WTC11 (cell line): ENCODE data around the gene BAZ2A.

Experiments used
- JUN ChIP-seq: sonication (generic); formaldehyde crosslinking; IDR thresholded peaks from 2 replicates; pipeline ENCODE4 v1.8.0; 2023; ENCODE audit warnings: mild to moderate bottlenecking, missing genetic modification reagents
- TEAD4 ChIP-seq: sonication (generic); formaldehyde crosslinking; IDR thresholded peaks from 2 replicates; pipeline ENCODE4 v1.8.0; 2022; ENCODE audit warnings: mild to moderate bottlenecking, missing genetic modification reagents
- TF ChIP-seq, protein P1 (sequence below): fragments of 200-600 bp; IDR thresholded peaks from 2 replicates; pipeline ENCODE4 v1.8.0; 2022; ENCODE audit warnings: antibody characterized with exemption
- TF ChIP-seq, protein P2 (sequence below): fragments of 250-450 bp; sonication (Bioruptor Pico); IDR thresholded peaks from 2 replicates; pipeline ENCODE4 v1.9.0; 2021; ENCODE audit warnings: moderate library complexity, mild to moderate bottlenecking, inconsistent platforms, borderline replicate concordance
- TF ChIP-seq, protein P3 (sequence below): sonication (generic); formaldehyde crosslinking; IDR thresholded peaks from 2 replicates; pipeline ENCODE4 v1.8.0; 2022; ENCODE audit warnings: mild to moderate bottlenecking, missing genetic modification reagents
- TF ChIP-seq, protein P4 (sequence below): sonication (generic); formaldehyde crosslinking; IDR thresholded peaks from 2 replicates; pipeline ENCODE4 v1.8.0; 2023; ENCODE audit warnings: mild to moderate bottlenecking, missing genetic modification reagents

DNA sequence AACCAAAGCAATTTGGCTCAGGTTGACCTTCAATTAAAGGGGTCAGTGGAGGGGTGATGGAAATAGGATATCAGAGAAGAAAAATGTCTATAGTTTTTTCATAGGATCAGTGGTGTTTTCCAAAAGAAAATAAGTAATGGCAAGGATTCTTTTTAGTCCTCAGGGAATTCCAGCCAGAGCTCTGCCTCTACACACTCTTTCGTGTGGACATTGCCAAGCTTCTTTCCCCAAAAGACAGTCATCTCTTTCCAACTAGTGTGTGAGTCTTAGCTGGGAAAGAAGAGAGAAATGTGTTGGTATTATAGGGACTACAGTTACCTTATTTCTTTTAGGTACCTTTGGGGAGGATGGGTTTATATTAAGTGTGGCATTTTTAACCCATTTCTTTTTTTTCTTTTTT, 62.0 kb downstream of the BAZ2A start:
- TF ChIP-seq, protein P1, sequence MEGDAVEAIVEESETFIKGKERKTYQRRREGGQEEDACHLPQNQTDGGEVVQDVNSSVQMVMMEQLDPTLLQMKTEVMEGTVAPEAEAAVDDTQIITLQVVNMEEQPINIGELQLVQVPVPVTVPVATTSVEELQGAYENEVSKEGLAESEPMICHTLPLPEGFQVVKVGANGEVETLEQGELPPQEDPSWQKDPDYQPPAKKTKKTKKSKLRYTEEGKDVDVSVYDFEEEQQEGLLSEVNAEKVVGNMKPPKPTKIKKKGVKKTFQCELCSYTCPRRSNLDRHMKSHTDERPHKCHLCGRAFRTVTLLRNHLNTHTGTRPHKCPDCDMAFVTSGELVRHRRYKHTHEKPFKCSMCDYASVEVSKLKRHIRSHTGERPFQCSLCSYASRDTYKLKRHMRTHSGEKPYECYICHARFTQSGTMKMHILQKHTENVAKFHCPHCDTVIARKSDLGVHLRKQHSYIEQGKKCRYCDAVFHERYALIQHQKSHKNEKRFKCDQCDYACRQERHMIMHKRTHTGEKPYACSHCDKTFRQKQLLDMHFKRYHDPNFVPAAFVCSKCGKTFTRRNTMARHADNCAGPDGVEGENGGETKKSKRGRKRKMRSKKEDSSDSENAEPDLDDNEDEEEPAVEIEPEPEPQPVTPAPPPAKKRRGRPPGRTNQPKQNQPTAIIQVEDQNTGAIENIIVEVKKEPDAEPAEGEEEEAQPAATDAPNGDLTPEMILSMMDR: no peak
- TF ChIP-seq, protein P2, sequence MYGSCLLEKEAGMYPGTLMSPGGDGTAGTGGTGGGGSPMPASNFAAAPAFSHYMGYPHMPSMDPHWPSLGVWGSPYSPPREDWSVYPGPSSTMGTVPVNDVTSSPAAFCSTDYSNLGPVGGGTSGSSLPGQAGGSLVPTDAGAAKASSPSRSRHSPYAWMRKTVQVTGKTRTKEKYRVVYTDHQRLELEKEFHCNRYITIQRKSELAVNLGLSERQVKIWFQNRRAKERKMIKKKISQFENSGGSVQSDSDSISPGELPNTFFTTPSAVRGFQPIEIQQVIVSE (CRISPR knock-in tag): no peak
- TF ChIP-seq TEAD4 (CRISPR knock-in tag) (no peak), JUN (CRISPR knock-in tag) (no peak)
- TF ChIP-seq, protein P3, sequence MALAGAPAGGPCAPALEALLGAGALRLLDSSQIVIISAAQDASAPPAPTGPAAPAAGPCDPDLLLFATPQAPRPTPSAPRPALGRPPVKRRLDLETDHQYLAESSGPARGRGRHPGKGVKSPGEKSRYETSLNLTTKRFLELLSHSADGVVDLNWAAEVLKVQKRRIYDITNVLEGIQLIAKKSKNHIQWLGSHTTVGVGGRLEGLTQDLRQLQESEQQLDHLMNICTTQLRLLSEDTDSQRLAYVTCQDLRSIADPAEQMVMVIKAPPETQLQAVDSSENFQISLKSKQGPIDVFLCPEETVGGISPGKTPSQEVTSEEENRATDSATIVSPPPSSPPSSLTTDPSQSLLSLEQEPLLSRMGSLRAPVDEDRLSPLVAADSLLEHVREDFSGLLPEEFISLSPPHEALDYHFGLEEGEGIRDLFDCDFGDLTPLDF (CRISPR knock-in tag): no peak
- TF ChIP-seq, protein P4, sequence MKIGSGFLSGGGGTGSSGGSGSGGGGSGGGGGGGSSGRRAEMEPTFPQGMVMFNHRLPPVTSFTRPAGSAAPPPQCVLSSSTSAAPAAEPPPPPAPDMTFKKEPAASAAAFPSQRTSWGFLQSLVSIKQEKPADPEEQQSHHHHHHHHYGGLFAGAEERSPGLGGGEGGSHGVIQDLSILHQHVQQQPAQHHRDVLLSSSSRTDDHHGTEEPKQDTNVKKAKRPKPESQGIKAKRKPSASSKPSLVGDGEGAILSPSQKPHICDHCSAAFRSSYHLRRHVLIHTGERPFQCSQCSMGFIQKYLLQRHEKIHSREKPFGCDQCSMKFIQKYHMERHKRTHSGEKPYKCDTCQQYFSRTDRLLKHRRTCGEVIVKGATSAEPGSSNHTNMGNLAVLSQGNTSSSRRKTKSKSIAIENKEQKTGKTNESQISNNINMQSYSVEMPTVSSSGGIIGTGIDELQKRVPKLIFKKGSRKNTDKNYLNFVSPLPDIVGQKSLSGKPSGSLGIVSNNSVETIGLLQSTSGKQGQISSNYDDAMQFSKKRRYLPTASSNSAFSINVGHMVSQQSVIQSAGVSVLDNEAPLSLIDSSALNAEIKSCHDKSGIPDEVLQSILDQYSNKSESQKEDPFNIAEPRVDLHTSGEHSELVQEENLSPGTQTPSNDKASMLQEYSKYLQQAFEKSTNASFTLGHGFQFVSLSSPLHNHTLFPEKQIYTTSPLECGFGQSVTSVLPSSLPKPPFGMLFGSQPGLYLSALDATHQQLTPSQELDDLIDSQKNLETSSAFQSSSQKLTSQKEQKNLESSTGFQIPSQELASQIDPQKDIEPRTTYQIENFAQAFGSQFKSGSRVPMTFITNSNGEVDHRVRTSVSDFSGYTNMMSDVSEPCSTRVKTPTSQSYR (CRISPR knock-in tag): no peak
